Muscle layer of duodenum (tissue), 2 donors: Measurements from ENCODE around the gene B3GNT5.

ENCODE experiments used
- H3K27ac ChIP-seq: one replicate; pipeline ENCODE4 v1.7.0; 2013; ENCODE audit warnings: mild to moderate bottlenecking, low read length
- H3K27me3 ChIP-seq: one replicate; pipeline ENCODE4 v1.7.0; 2013; ENCODE audit warnings: low read depth, mild to moderate bottlenecking, control low read depth, low read length
- H3K36me3 ChIP-seq, 2 donors: one replicate each; pipeline ENCODE4 v1.7.0; 2013; ENCODE audit warnings: low read length in 2 of 2, control low read depth in 1 of 2, mild to moderate bottlenecking in 1 of 2; ENCODE audit not compliant: insufficient read depth in 2 of 2, control insufficient read depth in 1 of 2
- H3K4me1 ChIP-seq, 2 donors: one replicate each; pipeline ENCODE4 v1.7.0; 2013; ENCODE audit warnings: low read length in 2 of 2, mild to moderate bottlenecking in 2 of 2, control low read depth in 1 of 2, moderate library complexity in 1 of 2; ENCODE audit not compliant: insufficient read depth in 2 of 2, control insufficient read depth in 1 of 2
- H3K4me3 ChIP-seq, 2 donors: one replicate each; pipeline ENCODE4 v1.7.0; 2013; ENCODE audit warnings: low read length in 2 of 2, low read depth in 1 of 2, mild to moderate bottlenecking in 1 of 2
- H3K9me3 ChIP-seq, 2 donors: one replicate each; pipeline ENCODE4 v1.7.0; 2013; ENCODE audit warnings: low read length in 2 of 2, control low read depth in 1 of 2, mild to moderate bottlenecking in 1 of 2; ENCODE audit not compliant: control insufficient read depth in 1 of 2
- donor health status: healthy.

The B3GNT5 gene

GRCh38 chr3:183255348-183255730 lies 2.3 kb downstream of the B3GNT5 start:
- no peaks in the 10 kb centered on the region for H3K27me3 ChIP-seq
- H3K4me1 ChIP-seq = peaks cover 13% of the 10 kb centered on the region in 2 donors
- peak overlapping the region; percentile 62 to 87 for H3K4me3 ChIP-seq
- peak overlapping the region; percentile 84 for H3K27ac ChIP-seq
- no peaks in the 10 kb centered on the region for H3K9me3 ChIP-seq
- no peaks in the 10 kb centered on the region for H3K36me3 ChIP-seq

GRCh38 chr3:183259087-183259486 lies 6.0 kb downstream of the B3GNT5 start:
- Histone ChIP-seq H3K27me3 (no peaks in the 10 kb centered on the region), H3K4me1 (peaks cover 11 to 22% of the 10 kb centered on the region in 2 donors), H3K27ac (peak overlapping the region; percentile 56), H3K9me3 (no peaks in the 10 kb centered on the region), H3K36me3 (no peaks in the 10 kb centered on the region), H3K4me3 (no peak overlapping the region)

DNA sequence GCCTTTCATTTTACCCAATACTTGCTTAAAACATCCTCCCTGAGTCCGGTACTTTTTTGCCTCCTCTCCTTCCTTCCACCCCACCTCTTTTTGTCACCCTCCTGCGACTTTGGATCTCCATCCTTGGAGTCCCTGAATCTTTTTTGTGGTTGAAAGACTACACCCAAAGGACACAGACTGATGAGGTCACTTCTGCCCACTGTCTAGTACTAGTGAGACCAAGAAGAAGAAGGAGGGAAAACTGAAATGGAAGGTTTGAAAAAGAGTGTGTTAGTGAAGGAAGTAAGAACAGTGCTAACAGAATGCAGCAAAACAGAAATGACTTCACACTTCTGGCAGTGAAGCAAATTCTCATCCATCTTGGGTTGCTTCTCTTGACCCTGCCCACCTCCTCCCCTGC lies 6.6 kb downstream of the B3GNT5 start:
- peak overlapping the region; percentile 56 for H3K27ac ChIP-seq
- H3K9me3 ChIP-seq = no peaks in the 10 kb centered on the region
- H3K4me1 ChIP-seq = peaks cover 11 to 26% of the 10 kb centered on the region in 2 donors
- no peaks in the 10 kb centered on the region for H3K27me3 ChIP-seq
- H3K4me3 ChIP-seq = peak overlapping the region in 1 of 2 donors; percentile 12
- H3K36me3 ChIP-seq = no peaks in the 10 kb centered on the region

DNA sequence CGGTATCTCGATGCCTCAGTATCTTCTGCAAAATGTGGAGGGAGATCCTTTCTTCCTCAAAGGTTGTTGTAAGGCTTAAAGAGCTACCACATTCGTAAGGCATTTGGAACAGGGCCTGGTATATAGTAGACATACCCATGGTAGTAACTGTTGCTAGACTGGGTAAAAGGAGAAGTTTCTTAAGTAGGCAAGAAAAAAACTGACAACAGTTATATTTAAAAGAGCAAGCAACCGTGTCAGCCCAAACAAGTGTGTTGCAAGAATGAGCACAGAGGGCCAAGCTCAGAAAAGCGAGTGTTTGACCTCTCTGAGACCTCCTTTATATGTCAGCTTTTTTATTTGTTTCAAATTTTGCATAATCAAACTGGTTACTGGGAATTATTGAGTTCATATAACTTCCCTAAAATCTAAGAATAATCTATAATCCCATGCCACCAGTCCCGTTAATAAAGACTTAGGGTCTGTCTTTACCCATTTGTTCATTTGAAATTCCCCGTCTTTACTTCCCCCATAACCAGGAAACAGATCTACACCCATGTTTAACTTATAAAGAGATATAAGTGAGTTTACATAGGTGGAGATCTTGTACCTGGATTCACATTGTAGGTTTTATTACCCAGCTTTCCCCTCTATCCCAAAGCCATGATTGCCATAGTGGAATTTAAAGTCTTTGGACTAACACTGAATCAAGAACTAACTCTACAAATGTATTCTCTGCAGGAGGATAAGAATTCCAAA lies 7.3 kb downstream of the B3GNT5 start:
- peak overlapping the region; percentile 62 for H3K27ac ChIP-seq
- no peaks in the 10 kb centered on the region for H3K36me3 ChIP-seq
- H3K27me3 ChIP-seq = no peaks in the 10 kb centered on the region
- peak overlapping the region in 1 of 2 donors; percentile 12 for H3K4me3 ChIP-seq
- peaks cover 15 to 30% of the 10 kb centered on the region in 2 donors for H3K4me1 ChIP-seq
- H3K9me3 ChIP-seq = no peaks in the 10 kb centered on the region

- no peaks in the 10 kb centered on the region for H3K36me3 ChIP-seq
- no peaks in the 10 kb centered on the region for H3K9me3 ChIP-seq
- H3K27me3 ChIP-seq = no peaks in the 10 kb centered on the region
- peak overlapping the region; percentile 62 for H3K27ac ChIP-seq
- H3K4me3 ChIP-seq = no peak overlapping the region
- peaks cover 16 to 33% of the 10 kb centered on the region in 2 donors for H3K4me1 ChIP-seq
Measured at GRCh38 chr3:183261151-183261724, 8.2 kb downstream of the B3GNT5 start.

- Histone ChIP-seq H3K9me3 (no peaks in the 10 kb centered on the region), H3K36me3 (no peaks in the 10 kb centered on the region), H3K27ac (no peak overlapping the region), H3K4me3 (no peak overlapping the region), H3K4me1 (peaks cover 16 to 33% of the 10 kb centered on the region in 2 donors), H3K27me3 (no peaks in the 10 kb centered on the region)
Measured at GRCh38 chr3:183262875-183263378, 9.9 kb downstream of the B3GNT5 start.

DNA sequence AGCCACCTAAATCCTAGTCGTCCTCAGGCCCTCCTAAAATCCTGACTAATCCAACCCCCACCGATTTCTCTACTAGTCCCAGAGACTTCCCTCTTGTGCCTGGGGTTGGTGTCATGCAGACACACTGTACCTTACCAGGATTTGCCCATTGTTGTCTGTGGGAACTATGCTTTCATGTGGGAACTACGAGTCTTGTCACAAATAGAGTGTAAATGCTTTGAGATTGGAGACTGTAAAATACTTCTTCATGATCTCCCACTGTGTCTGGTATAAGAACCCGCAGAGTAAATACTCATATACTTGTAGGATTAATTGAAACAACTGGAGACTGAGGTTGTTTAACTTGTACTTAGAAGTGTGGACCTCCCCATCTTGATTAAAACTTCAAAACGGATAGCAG lies 11.2 kb downstream of the B3GNT5 start:
- Histone ChIP-seq H3K27ac (peak overlapping the region; percentile 72), H3K9me3 (no peaks in the 10 kb centered on the region), H3K36me3 (no peaks in the 10 kb centered on the region), H3K27me3 (no peaks in the 10 kb centered on the region), H3K4me1 (peaks cover 10 to 30% of the 10 kb centered on the region in 2 donors), H3K4me3 (no peak overlapping the region)

- H3K4me3 ChIP-seq = peak overlapping the region in 1 of 2 donors; percentile 2
- H3K27ac ChIP-seq = peak overlapping the region; percentile 72
- no peaks in the 10 kb centered on the region for H3K27me3 ChIP-seq
- peaks cover 6 to 21% of the 10 kb centered on the region in 2 donors for H3K4me1 ChIP-seq
- no peaks in the 10 kb centered on the region for H3K36me3 ChIP-seq
- H3K9me3 ChIP-seq = no peaks in the 10 kb centered on the region
Measured at GRCh38 chr3:183265157-183265642, 12.1 kb downstream of the B3GNT5 start.

DNA sequence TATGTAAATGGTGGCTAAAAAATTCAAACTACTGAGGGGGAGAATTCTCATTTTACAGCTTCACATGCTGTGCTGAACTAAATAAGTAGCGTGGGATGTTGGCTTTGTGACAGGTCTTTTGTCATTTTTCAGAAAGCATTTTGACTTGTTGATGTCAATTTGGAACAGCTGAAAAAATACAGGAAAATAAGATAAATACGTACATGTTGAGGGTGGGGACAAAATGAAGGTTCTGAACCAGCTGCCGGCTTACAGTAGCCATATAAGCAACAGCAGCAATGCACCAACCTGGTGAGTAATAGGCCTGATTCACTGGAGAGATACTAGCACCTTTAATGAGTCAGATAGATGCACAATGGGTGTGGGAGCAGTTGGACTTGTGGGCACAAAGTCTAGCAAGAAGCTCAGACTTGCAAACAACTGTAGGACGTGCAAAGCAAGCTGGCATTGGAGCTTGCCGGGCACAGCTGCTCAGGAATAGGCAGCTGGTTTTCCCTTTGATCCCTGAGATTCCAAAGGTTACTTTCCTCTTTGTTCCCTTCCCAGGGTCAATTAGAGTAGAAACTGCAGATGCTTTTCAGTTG lies 12.9 kb downstream of the B3GNT5 start:
- peak overlapping the region; percentile 72 for H3K27ac ChIP-seq
- H3K36me3 ChIP-seq = peaks cover 0 to 4% of the 10 kb centered on the region in 2 donors
- no peak overlapping the region for H3K4me3 ChIP-seq
- H3K9me3 ChIP-seq = no peaks in the 10 kb centered on the region
- peaks cover 5 to 13% of the 10 kb centered on the region in 2 donors for H3K4me1 ChIP-seq
- no peaks in the 10 kb centered on the region for H3K27me3 ChIP-seq

DNA sequence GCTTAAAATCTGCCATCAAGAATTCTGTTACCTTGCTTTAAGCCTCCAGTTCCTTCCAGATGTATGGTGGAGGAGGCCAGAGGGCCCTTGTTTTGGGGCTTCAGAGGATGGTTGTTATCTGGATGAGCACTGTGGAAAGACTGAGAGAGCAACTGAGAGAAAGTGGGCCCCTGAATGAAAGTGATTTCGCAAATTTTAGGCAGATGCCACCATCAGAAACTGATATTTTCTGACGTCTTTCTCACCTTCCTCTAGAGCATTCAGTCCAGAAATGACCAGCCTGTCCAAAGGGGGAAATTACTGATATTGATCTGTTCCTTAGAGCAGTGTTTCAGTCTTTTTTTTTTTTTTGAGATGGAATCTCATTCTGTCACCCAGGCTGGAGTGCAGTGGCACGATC lies 13.4 kb downstream of the B3GNT5 start:
- Histone ChIP-seq H3K9me3 (no peaks in the 10 kb centered on the region), H3K36me3 (peaks cover 0 to 4% of the 10 kb centered on the region in 2 donors), H3K4me1 (peaks cover 5 to 13% of the 10 kb centered on the region in 2 donors), H3K27me3 (no peaks in the 10 kb centered on the region), H3K4me3 (no peak overlapping the region), H3K27ac (peak overlapping the region; percentile 72)

DNA sequence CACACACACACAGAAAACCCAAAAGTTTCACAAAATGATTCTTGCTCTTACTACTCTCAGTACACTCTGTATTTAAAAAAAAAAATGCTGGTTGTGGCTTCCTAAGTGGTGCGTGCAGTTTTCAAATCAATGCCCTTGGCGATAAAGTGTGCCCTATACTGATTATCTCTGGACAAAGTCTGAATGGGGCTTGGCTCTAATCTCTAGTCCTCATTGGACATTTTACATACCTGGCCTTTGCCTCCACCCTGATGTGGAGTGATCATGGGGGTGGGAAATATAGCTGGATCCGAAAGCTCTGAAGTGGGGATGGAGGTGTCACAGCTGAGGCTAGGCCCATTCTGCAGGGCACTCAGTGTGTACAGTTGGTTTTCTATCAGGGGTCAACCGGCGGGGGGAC lies 14.1 kb downstream of the B3GNT5 start:
- H3K36me3 ChIP-seq = peaks cover 0 to 4% of the 10 kb centered on the region in 2 donors
- H3K27me3 ChIP-seq = no peaks in the 10 kb centered on the region
- no peaks in the 10 kb centered on the region for H3K9me3 ChIP-seq
- H3K27ac ChIP-seq = peak overlapping the region; percentile 11
- peaks cover 5 to 13% of the 10 kb centered on the region in 2 donors for H3K4me1 ChIP-seq
- no peak overlapping the region for H3K4me3 ChIP-seq
